Stimulated activated CD4-positive, alpha-beta T cell treated with anti-CD3 and anti-CD28 coated beads, Interleukin-1b, Interleukin-23, amount 100 ng/mL, for 48 hours (primary cell): ENCODE data around the gene GCGR.

Source experiments
- DNase-seq: peaks from one replicate; pipeline ENCODE4 v3.0.0-alpha.2; 2020

The GCGR gene

GRCh38 chr17:81803728-81804558, at the start of gene GCGR:
GCGR (plus strand) TSS chr17:81804150; CDS start chr17:81809019, 4,869 bp downstream.
- no peak for DNase-seq

- no peak for DNase-seq
Observed at GRCh38 chr17:81792675-81793615, 11.0 kb upstream of the GCGR start.

DNA sequence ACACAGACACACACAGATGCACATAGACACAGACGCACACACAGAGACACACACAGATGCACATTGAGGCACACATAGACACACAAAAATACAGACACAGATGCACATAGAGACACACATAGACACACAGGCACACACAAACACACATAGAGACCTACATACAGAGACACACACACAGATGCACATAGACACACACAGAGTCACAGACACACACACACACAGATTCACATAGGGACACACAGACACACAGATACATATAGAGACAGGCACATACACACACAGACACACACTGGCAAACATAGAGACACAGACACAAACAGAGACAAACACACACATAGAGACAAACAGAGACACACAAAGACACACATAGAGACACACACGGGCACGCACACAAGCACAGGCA, 9.9 kb upstream of the GCGR start:
- DNase-seq = no peak

DNA sequence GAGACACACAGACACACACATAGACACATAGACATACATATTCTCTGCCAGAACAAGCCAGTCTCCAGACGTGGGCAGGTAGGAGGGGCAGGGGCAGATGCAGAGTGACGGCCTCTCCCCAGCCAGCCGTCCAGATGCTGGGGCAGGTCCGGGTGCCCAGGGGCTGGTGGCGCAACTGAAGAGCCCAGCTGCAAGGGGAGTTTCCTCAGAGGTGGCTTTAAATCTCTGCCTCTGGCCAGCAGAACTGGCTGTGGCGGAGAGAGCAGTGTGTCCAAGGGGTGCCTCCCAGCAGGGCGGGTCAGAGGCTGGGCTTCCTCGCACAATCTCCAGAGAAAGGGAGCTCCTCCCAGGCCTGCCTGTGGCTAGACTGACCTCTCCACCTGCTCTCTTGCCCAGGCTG, 9.4 kb upstream of the GCGR start:
- DNase-seq = no peak

- no peak for DNase-seq
Observed at GRCh38 chr17:81801327-81801726, 2.6 kb upstream of the GCGR start.

DNA sequence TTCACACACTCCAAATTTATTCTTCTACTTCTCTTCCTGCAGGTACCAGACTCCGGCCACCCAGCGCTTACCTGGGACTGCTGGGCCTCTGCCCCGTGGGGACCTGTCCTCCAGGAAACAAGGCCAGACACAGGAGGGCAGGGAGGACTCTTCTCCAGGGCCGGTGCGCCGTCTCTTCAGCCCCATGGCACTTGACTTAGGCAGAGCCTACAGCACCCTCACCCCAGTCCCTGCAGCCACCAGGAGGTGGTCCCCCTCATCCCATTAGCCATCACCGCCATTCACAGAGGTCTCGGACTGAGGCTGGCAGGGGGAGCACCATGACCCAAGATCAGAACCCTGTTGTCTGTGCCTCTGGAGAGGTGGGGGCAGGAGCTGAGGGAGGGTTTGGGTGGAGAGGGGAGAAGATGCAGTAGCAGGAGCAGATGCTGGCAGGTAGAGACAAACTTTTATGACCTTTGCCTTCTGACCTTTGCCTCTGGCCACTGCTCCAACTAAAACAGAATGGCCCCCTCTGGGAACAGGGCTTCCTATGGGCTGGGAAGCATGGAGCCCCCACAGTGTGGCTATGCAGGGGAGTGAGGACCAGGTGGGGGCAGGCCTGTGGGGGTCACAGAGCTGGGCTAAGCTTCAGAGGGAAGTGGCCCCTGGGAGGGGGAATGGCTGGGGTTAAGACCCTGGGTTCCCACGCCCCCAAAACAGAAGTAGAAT, 1.7 kb upstream of the GCGR start:
- DNase-seq = no peak

GRCh38 chr17:81802856-81803643, 900 bp upstream of the GCGR start:
- DNase-seq = no peak

DNA sequence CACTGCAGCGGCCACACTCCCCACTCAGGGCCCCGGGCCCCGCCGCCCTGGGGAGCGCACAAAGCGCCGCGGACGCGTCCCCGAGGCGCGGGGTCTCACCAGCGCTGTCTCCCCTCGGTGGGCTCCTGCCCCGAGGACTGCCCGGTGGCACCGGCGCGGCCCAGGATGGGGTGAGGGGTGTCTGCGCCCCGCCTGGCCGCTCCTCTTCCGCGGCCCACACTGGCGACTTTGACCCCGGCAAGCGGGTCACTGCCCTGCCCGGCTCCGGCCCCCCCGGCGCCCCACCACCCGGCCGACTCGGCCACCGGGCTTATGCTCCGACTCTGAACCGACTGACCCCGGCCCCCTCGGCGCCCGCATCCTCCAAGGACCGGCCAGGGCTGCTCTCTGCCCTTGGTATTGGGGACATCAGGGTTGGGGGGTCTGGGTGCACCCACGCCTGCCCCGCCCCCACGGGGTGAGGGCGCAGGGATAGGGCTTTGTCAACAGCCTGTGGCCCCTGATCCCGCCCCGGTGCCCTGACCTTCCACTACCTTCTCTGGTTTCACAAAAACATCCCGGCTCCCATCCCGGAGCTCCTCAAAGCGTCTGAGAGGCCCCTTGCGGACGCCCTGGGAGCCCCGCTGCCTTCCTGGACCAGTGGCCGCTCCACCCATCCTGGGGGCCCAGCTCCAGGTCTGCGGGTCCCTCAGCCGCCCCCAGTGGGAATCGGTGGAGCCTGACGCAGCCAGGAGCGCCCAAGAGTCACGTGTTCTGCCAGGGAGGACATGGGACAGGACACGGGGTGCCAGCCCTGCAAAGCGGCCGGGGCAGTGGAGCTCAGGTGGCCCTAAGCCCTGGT, 829 bp downstream of the GCGR start:
- no peak for DNase-seq

- DNase-seq = no peak
Observed at GRCh38 chr17:81805707-81806460, 1.9 kb downstream of the GCGR start.

- no peak for DNase-seq
Observed at GRCh38 chr17:81806461-81807209, 2.7 kb downstream of the GCGR start.

GRCh38 chr17:81807210-81807719, 3.3 kb downstream of the GCGR start:
- DNase-seq = no peak

DNA sequence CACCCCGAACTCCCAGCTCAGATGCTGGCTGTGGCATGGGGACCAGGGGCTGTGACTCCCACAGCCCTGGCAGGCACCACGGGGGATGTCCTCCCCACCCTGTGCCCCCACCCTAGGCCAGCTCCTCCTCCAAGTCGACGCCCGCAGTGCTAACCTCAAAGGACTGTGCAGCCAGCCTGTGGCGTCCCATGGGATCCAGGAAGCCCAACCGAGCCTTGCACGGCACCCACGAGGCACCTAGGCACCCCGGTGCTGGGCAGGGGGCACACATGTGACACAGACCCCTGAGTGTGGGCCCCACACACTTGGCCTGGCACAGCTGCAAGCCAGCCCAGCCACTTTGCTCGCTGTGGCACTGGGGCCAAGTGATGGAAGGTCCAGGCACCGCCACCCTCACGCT, 3.9 kb downstream of the GCGR start:
- DNase-seq = no peak

DNA sequence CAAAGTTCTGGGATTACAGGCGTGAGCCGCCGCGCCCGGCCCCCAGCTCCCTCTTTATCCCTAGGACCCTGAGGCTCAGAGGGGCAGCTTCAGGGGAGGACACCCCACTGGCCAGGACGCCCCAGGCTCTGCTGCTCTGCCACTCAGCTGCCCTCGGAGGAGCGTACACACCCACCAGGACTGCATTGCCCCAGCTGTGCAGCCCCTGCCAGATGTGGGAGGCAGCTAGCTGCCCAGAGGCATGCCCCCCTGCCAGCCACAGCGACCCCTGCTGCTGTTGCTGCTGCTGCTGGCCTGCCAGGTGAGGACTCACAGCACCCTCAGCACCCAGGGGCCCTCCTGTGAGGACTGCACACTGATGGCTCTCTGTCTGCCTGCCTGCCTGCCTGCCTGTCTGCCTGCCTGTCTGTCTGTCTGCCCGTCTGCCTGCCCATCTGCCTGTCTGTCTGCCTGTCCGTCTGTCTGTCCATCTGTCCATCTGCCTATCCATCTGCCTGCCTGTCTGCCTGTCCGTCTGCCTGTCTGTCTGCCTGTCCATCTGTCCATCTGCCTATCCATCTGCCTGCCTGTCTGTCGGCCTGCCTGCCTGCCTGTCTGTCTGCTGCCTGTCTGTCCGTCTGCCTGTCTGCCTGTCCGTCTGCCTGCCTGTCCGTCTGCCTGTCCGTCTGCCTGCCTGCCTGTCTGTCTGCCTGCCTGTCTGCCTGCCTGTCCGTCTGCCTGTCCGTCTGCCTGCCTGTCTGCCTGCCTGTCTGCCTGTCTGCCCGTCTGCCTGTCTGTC, 5.0 kb downstream of the GCGR start:
- DNase-seq = no peak

DNA sequence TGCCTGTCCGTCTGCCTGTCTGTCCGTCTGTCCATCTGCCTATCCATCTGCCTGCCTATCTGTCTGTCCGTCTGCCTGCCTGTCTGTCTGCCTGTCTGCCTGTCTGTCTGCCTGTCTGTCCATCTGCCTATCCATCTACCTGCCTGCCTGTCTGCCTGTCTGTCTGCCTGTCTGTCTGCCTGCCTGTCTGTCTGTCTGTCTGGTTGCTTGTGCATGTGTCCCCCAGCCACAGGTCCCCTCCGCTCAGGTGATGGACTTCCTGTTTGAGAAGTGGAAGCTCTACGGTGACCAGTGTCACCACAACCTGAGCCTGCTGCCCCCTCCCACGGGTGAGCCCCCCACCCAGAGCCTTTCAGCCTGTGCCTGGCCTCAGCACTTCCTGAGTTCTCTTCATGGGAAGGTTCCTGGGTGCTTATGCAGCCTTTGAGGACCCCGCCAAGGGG, 5.6 kb downstream of the GCGR start:
- no peak for DNase-seq

DNA sequence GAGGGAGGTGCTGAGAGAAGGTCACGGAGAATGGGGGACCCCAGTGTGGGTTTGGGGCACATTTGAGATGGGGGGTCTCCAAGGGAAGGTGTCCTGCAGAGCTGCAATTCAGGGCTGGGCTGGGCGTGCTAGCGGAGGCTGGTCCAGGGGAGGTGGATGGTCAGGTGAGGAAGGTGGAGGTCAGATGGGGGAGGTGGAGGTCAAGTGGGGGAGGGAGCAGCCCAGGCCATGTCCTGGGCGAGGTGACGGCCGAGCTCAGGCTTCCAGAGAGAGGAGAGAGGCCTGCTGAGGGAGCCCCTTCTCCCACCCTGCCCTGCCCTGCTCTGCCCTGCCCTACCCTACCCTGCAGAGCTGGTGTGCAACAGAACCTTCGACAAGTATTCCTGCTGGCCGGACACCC, 6.5 kb downstream of the GCGR start:
- DNase-seq = no peak

DNA sequence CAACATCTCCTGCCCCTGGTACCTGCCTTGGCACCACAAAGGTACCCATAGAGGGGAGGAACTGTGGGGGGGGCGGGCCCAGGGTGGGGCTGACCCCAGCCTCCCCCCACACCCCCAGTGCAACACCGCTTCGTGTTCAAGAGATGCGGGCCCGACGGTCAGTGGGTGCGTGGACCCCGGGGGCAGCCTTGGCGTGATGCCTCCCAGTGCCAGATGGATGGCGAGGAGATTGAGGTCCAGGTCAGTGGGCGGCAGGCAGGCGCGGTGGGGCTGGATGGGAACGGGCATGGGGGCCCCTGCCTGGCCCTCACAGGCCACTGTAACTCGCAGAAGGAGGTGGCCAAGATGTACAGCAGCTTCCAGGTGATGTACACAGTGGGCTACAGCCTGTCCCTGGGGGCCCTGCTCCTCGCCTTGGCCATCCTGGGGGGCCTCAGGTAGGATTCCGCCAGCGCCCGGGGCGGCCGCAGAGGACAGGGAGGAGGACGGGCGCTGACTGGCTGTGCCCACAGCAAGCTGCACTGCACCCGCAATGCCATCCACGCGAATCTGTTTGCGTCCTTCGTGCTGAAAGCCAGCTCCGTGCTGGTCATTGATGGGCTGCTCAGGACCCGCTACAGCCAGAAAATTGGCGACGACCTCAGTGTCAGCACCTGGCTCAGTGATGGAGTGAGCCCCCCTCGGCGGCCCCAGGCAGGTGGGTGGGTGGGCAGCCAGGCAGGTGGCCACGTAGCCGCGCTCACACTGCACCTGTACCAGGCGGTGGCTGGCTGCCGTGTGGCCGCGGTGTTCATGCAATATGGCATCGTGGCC, 7.1 kb downstream of the GCGR start:
- no peak for DNase-seq

DNA sequence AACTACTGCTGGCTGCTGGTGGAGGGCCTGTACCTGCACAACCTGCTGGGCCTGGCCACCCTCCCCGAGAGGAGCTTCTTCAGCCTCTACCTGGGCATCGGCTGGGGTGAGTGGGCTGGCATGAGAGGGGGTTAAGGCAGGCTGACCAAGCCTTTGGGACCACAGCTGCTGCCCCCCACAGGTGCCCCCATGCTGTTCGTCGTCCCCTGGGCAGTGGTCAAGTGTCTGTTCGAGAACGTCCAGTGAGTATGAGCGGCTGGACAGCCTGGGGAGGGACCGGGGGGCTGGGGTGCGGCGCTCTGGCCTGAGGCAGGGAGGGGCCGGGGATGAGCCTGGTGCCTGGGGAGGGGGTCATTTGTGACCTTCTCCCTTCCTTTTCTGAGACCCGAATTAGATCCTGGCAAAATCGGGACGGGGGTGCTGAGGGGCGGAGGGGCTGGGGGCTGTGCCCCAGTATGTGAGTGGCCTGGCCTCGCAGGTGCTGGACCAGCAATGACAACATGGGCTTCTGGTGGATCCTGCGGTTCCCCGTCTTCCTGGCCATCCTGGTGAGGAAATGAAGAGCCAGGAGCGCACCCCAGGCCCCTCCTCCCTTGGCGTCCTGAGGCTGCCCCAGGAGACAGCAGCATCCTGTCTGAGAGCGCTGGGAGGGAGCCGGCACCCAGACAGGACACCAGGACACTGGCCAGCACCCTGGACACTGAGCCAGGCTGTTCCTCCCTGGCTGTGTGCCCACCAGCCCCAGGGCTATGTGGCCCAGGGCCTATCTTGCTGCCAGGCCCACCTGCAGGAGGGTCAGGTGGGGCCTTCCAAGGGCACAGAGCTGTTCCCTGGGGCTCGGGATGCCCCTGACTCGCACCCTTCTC, 8.0 kb downstream of the GCGR start:
- no peak for DNase-seq
